Rectal smooth muscle tissue (tissue), 1 donor: ENCODE results near the gene EOMES.

Experiments used
- H3K27ac ChIP-seq: one replicate; pipeline ENCODE4 v1.7.0; 2013; ENCODE audit warnings: low read depth, low read length, inconsistent platforms
- H3K27me3 ChIP-seq: one replicate; pipeline ENCODE4 v1.7.0; 2013; ENCODE audit warnings: low read length; ENCODE audit not compliant: control insufficient read depth, insufficient read depth
- H3K36me3 ChIP-seq: one replicate; pipeline ENCODE4 v1.7.0; 2013; ENCODE audit warnings: low read length; ENCODE audit not compliant: control insufficient read depth, insufficient read depth
- H3K4me1 ChIP-seq: one replicate; pipeline ENCODE4 v1.7.0; 2013; ENCODE audit warnings: low read length; ENCODE audit not compliant: control insufficient read depth, insufficient read depth
- H3K4me3 ChIP-seq: one replicate; pipeline ENCODE4 v1.7.0; 2013; ENCODE audit warnings: low read length
- H3K9ac ChIP-seq: one replicate; pipeline ENCODE4 v1.7.0; 2013; ENCODE audit warnings: low read length

EOMES gene

DNA sequence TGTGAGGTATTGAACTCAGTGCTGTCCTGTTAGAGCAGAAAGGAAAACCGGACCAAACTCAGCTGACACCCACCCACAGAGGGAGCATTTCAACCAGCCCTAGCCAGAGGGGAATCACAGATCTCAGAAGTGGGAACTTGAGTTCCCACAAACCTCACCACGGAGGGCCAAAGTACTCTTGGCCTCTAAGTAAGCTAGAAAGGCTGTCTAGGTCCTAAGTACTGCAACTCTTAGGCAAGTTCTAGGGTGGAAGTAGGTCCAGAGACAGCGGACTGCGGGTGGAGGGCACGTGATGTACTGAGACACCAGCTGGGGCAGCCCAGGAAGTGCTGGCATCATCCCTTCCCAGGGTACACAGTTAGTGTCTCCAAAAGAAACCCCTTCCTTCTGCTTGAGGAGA lies 34.1 kb downstream of the EOMES start:
- Histone ChIP-seq H3K9ac (no peak overlapping the region), H3K4me1 (no peaks in the 10 kb centered on the region), H3K36me3 (no peaks in the 10 kb centered on the region), H3K27me3 (no peaks in the 10 kb centered on the region), H3K27ac (no peak overlapping the region), H3K4me3 (no peak overlapping the region)

DNA sequence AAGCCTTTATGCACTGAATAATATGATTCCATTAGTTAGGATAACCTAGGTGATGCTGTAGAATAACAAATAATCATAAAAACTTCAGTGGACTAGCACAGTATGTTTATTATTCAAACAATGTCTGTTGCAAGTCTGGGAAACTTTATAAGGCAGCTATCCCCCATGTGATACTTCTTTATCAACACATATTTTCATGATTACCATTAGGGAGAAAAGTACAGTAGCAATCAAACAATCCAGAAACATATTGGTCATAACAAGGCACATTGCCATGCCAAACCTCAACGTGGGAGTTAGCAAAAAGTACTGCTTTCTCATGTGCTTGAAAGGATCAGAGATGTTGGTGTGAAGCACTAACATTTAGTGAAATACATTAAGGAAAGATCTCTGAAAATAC lies 35.5 kb downstream of the EOMES start:
- Histone ChIP-seq H3K27ac (no peak overlapping the region), H3K4me1 (no peaks in the 10 kb centered on the region), H3K36me3 (no peaks in the 10 kb centered on the region), H3K27me3 (no peaks in the 10 kb centered on the region), H3K9ac (no peak overlapping the region), H3K4me3 (no peak overlapping the region)

DNA sequence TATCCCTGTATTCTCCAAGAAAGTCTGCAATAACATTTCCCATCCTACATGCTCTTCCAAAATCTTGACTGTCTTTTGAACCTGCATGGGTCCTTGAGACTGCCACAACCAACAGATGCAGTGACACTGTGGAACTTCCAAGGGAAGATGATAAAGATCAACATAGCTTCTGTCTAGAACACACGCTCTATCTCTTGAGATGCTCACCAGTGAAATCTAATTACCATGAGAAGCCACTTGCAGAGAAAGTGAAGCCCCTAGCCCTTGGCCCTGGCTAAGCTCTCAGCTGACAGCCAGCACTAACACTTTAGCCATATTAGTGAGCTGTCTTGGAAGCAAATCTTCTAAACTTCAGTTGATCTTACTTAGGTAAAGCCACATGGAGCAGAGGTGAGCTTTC lies 36.6 kb downstream of the EOMES start:
- Histone ChIP-seq H3K27ac (no peak overlapping the region), H3K4me1 (no peaks in the 10 kb centered on the region), H3K9ac (no peak overlapping the region), H3K36me3 (no peaks in the 10 kb centered on the region), H3K27me3 (no peaks in the 10 kb centered on the region), H3K4me3 (no peak overlapping the region)

DNA sequence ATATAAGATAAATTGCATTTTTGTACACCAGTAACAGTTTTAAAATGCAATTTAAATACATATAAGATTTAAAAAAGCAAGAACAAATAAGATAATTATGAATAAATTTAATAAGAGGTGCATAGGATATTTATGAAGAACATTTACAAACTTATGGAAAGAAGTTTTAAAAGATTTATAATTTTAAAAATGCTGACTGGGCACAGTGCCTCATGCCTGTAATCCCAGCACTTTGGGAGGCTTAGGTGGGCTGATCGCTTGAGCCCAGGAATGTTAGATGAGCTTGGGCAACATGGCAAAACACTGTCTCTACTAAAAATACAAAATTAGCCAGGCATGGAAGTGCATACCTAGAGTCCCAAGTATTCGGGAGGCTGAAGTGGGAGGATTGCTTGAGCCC lies 37.8 kb downstream of the EOMES start:
- H3K9ac ChIP-seq: no peak overlapping the region
- no peaks in the 10 kb centered on the region for H3K36me3 ChIP-seq
- H3K27me3 ChIP-seq: no peaks in the 10 kb centered on the region
- no peaks in the 10 kb centered on the region for H3K4me1 ChIP-seq
- no peak overlapping the region for H3K27ac ChIP-seq
- H3K4me3 ChIP-seq: no peak overlapping the region

DNA sequence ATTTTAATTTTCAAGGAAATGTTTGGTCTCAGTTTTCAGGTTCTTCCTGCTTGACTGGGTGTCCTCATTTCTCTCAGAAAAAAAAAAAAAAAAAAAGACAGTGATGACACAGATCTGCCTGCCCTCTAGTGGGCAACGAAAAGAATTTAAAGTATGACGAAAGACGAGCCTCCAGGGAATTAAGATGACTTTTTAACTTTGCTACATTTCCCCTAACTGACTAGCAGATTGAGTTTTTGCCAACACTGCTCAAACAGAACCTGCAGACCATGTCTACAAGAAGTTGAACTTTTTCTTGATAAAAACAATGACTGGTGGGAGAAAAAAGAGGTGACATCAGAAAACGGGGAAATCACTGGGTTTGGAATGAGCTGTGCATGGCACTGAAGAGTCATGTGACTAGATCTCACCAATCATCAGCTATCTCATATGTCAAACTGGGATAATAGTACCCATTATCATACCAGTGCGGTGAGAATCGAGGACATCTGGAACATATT lies 40.8 kb downstream of the EOMES start:
- Histone ChIP-seq H3K27me3 (no peaks in the 10 kb centered on the region), H3K9ac (no peak overlapping the region), H3K27ac (no peak overlapping the region), H3K4me3 (peak overlapping the region; percentile 1), H3K4me1 (no peaks in the 10 kb centered on the region), H3K36me3 (no peaks in the 10 kb centered on the region)

DNA sequence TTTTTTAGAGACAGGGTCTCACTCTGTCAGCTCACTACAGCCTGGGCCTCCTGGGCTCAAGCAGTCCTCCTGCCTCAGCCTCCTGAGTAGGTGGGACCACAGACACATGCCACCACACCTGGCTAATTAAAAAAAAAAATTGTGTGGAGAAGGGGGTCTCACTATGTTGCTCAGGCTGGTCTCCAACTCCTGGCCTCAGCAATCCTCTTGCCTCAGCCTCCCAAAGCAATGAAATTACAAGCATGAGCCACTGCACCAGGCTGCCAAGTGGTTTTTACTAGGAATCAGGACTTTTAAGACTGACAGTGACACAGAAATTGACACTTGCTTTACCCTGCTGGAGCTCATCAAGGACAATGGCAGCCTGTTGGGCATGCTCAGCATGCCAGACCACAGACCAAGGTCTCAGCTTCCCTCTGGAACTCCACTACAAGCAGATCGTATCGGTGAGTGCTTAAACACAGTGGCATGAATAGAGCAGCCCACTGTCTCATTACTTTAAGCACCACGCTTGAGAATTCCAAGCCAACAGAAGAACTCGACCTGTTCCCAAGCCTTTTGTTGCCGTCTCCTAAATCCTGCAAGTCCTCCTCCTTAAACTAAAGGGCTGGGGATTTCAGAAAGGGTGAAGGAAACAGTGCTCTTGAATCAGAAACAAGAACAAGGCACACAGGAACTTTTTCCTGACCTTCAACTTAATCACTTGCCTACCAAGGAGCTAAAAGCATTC lies 41.4 kb downstream of the EOMES start:
- Histone ChIP-seq H3K27ac (no peak overlapping the region), H3K4me1 (no peaks in the 10 kb centered on the region), H3K9ac (no peak overlapping the region), H3K4me3 (no peak overlapping the region), H3K27me3 (no peaks in the 10 kb centered on the region), H3K36me3 (no peaks in the 10 kb centered on the region)

DNA sequence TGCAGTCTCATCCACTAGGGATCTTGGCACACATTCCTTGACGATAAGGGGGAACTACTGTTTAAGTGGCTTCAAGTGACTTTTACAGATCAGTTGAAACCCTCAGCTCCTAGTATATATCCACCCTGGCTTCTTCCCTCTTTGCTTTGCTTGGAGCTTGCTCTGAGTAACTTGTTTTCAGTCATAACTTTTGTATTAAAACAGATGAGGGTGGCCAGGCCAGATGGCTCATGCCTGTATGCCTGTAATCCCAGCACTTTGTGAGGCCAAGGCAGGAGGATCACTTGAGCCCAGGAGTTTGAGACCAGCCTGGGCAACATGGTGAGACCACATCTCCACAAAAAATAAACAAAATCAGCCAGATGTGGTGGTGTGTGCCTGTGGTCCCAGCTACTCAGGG lies 42.4 kb downstream of the EOMES start:
- H3K4me1 ChIP-seq: no peaks in the 10 kb centered on the region
- no peaks in the 10 kb centered on the region for H3K36me3 ChIP-seq
- H3K27ac ChIP-seq: no peak overlapping the region

DNA sequence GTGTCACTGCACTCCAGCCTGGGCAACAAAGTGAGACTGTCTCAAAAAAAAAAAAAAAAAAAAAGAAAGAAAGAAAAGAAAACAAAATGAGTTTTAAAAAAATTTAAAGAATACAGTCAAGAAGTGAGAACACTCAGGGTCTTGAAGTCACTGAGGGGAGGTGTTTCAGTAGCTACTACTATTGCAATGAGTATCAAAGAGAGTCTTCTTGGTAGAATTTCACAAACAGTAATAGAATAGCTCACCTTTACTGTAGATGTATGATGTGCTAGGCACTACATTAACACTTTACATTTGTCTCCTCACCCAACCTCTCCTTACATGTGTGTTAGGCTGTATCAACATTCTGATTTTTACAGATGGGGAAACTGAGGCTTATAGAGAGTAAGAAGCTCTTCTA lies 43.9 kb downstream of the EOMES start:
- no peaks in the 10 kb centered on the region for H3K36me3 ChIP-seq
- H3K9ac ChIP-seq: no peak overlapping the region
- H3K27ac ChIP-seq: no peak overlapping the region
- no peaks in the 10 kb centered on the region for H3K27me3 ChIP-seq
- no peak overlapping the region for H3K4me3 ChIP-seq
- H3K4me1 ChIP-seq: no peaks in the 10 kb centered on the region

More for the DNA sequence above, 42.4 kb downstream of the EOMES start:
- H3K4me3 ChIP-seq: no peak overlapping the region
- H3K27me3 ChIP-seq: no peaks in the 10 kb centered on the region
- H3K9ac ChIP-seq: no peak overlapping the region

DNA sequence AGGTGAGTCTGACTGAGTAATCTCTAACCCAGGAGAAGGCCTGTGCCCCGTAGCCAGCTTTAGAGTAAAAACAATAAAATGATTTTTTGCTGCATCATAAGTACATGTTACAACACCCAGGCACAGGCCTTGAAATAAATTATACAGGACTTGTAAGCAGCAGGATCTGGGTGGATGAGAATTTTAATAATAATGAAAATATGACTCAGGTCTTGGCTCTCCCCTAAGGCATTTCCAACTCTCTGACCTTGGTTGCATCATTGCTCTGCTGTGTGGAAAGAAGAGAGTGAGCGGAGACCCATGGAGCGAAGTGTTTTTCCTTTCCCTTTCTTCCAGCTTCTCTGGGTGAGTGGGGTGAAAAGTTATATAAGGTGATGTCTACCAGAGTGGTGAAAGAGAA lies 44.6 kb downstream of the EOMES start:
- Histone ChIP-seq H3K4me3 (no peak overlapping the region), H3K9ac (no peak overlapping the region), H3K27ac (peak overlapping the region; percentile 18), H3K27me3 (no peaks in the 10 kb centered on the region), H3K36me3 (no peaks in the 10 kb centered on the region), H3K4me1 (no peaks in the 10 kb centered on the region)

DNA sequence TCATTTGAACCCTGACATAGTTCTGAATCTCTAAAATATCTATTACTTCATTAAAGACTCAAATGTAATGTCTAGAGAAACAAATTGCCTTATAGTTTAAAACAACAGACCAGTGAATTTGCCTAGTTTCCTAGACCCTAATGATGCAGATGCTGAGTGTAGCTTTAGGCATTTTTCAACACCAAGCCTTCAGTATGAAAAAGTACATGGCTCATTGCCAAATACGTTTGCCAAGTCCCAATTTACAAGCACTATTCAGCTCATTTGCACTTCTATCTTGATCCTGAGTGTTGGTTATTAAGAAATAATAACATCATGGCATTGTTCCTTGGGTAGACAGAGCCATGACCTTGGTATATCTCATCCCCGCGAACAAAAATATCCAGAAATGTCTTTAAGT lies 46.8 kb downstream of the EOMES start:
- Histone ChIP-seq H3K4me1 (no peaks in the 10 kb centered on the region), H3K9ac (no peak overlapping the region), H3K27me3 (no peaks in the 10 kb centered on the region), H3K4me3 (no peak overlapping the region), H3K36me3 (no peaks in the 10 kb centered on the region), H3K27ac (no peak overlapping the region)

DNA sequence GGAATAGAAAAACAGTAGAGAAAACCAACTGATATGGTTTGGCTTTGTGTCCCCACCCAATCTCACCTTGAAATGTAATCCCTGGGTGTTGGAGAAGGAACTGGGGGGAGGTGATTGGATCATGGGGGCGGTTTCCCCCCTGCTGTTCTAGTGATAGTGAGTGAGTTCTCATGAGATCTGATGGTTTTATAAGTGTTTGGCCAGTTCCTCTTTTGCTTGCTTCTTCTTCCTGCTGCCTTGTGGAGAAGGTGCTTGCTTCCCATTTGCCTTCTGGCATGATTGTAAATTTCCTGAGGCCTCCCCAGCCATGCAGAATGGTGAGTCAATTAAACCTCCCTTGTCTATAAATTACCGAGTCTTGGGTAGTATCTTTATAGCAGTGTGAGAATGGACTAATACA lies 48.4 kb downstream of the EOMES start:
- no peak overlapping the region for H3K9ac ChIP-seq
- no peak overlapping the region for H3K4me3 ChIP-seq
- no peaks in the 10 kb centered on the region for H3K27me3 ChIP-seq
- no peak overlapping the region for H3K27ac ChIP-seq
- H3K4me1 ChIP-seq: no peaks in the 10 kb centered on the region
- no peaks in the 10 kb centered on the region for H3K36me3 ChIP-seq

DNA sequence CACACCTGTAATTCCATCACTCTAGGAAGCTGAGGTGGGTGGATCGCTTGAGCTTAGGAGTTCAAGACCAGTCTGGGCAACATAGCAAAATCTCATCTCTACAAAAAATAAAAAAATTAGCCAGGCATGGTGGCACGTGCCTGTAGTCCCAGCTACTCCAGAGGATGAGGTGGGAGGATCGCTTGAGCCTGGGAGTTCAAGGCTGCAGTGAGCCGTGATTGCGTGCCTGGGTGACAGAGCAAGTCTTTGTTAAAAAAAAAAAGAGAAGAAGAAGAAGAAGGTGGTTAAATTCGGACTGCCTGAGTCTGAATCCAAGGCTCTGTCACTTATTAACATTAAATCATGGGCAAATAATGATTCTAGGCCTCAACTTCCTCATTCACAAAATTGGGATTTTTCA lies 51.0 kb downstream of the EOMES start:
- no peak overlapping the region for H3K27ac ChIP-seq
- H3K4me3 ChIP-seq: no peak overlapping the region
- H3K9ac ChIP-seq: no peak overlapping the region

DNA sequence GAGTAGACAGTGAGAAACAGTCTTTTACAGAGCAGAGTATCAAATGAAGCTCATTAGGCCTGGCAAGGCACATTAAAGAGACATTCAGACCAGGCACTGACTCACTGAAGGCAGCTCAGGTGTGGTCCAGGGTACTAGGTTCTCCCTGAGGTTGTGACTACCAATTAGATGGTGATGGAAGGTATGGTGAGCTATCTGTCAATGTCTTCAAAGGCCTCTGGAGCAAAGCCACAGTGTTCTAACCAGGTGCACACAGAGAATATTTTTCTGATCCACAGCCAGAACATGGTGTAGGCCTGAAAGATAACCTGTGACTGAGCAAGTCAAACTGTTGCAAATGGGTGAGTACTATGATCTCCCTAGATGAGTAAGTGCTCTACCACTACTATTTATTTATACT lies 51.5 kb downstream of the EOMES start:
- Histone ChIP-seq H3K4me3 (no peak overlapping the region), H3K4me1 (no peaks in the 10 kb centered on the region), H3K27ac (no peak overlapping the region), H3K27me3 (no peaks in the 10 kb centered on the region), H3K36me3 (no peaks in the 10 kb centered on the region), H3K9ac (no peak overlapping the region)

More for the DNA sequence above, 51.0 kb downstream of the EOMES start:
- no peaks in the 10 kb centered on the region for H3K36me3 ChIP-seq
- no peaks in the 10 kb centered on the region for H3K27me3 ChIP-seq
- H3K4me1 ChIP-seq: no peaks in the 10 kb centered on the region
